GM04504 (cell line): ENCODE data around the gene EMC10.

Experiments used
- DNase-seq: peaks from one replicate; pipeline ENCODE4 v3.0.0-alpha.2; 2012; ENCODE audit warnings: low read depth

The EMC10 gene

DNA sequence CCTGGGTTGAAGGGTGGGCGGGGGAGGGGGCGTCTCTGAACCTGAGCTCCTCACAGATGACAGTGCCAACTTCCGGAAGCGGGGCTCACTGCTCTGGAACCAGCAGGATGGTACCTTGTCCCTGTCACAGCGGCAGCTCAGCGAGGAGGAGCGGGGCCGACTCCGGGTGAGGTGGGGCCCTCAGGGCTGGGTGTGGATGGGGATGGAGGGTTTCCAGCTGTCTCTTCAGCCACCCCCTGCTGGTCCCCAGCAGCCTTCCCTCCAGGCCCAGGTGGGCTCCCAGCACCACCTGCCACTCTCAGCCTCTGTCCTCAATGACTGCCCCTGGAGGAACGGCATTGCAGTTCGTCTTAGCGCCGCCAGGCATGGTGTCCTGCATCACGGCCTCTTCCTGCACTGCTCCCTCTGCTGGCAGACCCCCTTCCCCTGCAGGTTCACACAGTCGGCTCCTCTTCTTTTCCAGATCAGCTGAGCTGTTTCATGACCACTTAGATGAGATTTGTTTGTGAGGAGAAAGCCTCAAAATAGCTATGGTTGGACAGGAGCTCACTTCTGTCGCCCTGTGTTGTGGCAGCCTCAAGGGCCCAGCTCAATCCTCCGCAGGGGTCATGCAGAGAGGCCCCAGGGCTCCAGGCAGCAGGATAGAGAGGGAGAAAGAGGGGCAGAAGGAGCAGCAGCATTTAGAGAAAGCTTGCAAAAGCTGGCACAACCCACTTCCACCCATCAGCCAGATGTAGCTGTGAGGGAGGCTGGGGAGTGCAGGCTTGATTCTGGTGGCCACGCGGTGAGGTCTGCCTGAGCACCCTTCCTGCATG, 2.8 kb downstream of the EMC10 start:
- DNase-seq = no peak

DNA sequence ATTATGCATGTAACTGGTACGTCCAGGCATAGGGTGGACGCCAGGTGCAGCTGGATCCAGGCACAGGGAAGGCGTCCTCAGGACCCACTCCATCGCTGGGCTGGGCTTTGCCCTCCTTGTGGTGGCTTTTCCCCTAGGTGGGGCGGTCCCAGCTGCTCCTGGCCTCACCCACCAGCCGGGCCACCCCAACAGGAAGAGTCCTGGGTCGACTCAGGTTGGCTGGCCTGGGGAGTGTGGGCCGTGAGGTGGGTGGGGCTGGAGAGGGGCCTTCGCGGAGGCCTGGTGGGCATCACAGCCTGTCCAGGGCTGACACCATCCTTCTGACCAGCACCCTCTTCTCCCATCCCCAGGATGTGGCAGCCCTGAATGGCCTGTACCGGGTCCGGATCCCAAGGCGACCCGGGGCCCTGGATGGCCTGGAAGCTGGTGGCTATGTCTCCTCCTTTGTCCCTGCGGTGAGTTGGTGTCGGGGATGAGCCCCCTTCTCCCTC, 3.5 kb downstream of the EMC10 start:
- no peak for DNase-seq

DNA sequence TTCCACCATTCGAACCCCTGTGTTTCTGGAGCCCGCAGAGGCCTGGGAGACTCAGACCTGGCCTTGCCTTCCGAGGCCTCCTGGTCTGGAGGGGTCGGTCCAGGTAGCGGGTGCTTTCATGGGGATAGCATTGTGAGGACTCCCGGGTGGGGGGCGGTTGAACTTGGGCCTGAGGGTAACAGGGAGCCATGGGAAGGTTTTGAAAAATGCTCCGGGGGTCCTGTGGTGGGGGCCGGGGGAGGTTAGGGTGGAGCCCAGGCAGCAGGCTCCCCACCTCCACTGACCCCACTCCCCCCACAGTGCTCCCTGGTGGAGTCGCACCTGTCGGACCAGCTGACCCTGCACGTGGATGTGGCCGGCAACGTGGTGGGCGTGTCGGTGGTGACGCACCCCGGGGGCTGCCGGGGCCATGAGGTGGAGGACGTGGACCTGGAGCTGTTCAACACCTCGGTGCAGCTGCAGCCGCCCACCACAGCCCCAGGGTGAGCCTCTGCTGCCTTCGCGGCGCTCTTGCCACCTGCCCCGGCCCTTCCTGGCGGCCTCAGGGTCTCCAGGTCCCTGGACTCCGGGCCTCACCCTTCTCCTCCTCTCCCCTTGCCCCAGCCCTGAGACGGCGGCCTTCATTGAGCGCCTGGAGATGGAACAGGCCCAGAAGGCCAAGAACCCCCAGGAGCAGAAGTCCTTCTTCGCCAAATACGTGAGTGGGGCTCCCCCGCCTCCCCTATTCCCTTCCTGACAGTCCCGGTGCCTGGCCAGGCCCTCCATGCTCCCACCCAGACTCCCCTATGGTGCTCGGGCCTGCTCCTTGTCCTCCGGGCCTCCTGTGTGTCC, 4.2 kb downstream of the EMC10 start:
- no peak for DNase-seq

DNA sequence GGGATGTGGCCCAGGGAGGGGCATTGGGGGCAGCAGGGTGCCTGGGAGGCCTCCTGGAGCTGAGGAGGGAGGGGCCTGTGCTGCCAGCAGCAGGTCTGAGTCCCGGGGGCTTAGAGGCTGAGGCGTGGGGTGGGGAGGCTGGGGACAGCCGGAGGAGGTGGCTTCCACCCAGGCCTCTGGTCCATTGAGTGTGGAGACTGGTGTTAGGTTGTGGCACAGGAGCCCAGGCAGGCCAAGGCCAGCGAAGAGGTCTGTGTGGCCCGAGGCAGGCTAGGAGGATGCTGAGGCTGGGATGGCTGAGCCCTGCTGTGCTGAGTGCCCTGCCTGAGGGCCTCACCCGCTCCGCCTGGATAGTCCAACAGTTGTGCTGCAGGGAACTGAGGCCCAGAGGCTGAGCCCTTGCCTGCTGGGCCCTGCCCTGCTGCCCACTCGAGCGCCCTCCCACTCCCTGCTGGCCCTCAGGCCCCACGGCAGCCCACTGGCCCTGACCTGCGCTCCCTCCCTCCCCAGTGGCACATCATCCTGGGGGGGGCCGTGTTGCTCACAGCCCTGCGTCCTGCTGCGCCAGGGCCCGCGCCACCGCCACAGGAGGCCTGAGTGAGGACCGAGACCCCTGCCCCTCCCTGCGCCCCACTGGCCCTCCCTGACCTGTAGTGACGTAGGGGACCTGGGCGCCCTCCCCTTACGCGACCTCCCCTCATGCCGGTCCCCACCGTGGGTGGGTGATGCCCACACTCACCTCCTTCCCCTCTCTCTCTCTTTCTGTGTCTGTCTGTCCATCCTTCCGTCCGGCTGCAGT, 5.2 kb downstream of the EMC10 start:
- no peak for DNase-seq

DNA sequence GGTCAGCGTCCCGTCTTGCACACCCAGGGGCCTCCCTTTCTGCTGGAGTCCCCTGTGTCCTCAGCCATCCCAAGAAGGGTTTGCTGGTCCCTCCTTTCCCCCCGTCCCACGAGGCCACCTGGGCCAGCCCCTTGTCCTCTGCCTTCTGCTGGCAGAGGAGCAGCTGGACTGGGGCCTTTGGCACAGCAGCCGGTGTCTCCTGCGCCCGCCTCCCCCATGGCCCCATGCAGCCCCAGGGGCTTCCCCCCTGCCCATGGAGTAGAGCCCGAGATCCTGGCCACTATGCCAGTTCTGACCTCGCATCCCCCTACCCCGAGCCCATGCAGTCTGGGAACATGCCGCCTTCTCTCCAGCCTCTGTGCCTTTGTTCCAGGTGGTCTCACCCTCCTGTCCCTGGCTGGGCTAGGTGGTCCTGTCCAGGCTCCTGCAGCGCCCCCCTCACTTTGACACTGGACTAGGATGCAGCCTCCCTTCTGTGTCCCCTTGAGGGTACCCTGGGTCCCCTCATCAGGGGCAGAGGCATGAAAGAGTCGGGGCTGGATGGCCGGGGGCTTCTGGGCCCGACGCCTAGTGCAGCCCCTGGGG, 6.1 kb downstream of the EMC10 start:
- DNase-seq = no peak

DNA sequence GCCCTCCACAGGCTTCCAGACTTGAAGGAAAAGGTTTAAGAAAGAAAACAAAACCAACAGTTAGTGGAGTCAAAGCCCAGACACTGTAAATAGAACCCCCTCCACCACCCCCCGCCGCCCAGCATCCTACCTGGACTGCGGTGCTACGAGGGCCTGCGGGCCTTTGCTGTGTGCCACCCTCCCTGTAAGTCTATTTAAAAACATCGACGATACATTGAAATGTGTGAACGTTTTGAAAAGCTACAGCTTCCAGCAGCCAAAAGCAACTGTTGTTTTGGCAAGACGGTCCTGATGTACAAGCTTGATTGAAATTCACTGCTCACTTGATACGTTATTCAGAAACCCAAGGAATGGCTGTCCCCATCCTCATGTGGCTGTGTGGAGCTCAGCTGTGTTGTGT, 6.6 kb downstream of the EMC10 start:
- no peak for DNase-seq

DNA sequence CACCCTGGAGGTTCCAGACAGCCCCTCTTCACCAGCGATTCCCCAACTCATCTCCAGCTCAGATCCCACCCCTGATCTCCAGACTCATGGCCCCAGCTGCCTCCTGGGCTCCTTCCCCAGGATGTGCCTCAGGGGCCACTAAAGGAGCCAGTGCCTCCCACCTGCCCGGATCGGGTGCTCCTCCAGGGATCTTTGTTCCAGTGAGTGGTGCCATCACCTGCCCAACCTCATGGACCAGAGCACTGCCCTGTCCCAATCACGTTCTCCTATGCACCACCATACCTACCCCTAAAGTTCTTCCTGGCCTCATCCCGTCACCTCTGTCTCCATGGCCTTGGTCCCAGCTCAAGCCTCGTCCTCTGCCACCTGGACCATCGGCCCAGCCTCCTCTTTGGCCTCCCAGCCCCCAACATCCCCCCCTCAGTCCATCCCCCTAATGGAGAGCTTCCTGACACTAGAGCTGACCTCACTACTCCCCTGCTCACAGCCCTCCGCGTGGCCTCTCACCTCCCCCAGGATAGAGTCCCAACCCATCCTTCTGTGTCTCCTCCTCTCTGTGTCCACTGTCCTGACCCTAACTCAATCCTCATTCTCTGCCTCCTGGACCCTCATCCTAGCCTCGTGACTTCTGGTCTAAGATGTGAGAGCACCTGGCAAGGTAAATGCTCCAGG, 9.1 kb downstream of the EMC10 start:
- DNase-seq = no peak

DNA sequence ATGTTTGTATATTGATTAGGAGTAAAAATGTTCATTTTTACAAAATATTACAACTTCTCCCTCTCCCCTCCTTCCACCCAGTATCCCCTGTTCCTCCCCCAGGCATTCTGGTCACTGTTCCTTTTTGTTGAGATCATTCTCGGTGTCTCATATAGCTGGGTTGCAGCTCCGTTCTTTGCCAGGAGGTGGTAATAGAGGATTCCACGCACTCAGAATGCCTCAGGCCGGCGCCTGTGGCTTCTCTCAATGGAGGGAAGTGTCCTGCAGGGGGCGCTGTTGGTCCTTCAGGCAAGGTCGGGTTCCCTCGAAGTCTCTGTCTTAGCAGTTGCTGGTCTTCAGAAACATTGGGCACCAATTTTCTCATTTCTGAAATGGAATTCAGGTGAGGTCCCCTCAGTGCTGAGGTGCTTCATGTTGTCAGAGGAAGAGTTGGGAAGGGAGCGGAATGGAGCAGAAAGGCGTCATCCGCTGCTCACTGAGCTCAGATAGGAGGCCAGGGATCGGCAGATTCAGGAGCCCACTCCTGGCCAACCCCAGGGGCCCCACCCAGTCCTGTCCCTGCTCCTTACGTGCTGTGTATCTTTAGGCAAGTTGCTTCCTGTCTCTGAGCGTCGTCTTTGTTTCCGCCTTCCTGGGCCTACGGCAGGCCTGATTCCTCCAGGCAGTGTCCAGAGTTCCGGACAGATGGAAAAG, 10.7 kb downstream of the EMC10 start:
- no peak for DNase-seq

DNA sequence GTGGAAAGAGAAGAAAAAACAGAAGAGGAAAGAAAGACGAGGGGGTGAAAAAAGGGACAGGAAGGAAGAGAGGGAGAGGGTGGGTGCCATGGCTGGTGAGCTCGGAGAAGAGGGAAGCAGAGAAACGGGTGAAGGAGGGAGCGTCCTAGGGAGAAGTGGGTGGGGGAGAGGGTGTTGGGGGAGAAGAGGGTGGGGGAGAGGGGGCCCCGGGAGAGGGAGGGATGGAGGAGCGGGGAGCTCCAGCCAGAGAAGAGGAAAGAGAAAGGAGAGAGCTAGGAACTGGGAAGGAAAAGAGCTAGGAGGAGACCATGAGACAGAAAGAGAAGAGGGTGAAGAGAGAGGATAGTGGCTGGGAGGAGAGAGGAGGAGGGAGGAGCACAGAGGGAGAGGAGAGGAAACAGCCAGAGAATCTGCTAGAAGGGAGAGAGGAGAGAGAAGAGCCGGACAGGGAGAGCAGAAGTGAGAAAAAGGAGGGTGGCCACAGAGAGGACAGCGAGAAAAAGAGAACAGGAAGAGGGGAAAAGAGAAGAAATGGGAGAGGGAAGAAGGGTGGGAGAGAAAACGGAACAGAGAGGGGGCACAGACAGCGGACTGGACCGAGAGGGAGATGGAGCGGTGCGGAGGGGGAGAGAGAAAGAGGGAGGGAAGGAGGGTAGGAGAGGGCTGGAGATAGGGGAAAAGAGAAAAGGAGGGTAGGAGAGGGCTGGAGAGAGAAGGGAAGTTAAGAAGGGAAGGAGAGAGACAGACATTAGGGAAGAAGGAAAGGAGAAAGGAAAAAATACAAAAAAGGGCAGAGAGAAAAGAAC, 12.3 kb downstream of the EMC10 start:
- no peak for DNase-seq

DNA sequence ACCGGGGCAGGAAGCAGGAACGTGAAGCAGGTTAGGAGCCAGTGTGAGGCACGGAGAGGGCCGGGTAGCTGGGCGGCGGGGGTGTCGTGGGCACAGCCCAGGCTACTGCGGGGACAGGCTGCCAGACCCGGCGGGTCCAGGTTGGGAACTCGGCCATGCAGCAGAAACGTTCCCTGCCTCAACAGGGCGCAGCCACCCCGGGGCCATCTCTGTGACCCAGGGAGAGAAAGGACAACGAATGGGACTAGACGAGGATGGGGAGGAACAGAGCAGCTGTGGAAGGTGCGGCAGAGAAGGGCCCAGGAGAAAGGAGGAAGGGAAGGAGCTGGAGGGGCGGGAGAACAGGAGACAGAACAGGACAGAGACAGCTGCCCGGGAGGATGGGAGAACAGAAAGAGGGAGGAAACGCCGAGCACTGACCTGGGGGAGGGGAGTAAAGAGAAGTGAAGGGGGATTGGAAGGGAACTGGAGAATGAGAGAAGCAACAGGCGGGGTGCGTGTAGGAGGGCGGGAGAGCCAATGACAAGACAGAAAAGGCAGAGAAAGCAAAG, 13.2 kb downstream of the EMC10 start:
- DNase-seq = no peak

DNA sequence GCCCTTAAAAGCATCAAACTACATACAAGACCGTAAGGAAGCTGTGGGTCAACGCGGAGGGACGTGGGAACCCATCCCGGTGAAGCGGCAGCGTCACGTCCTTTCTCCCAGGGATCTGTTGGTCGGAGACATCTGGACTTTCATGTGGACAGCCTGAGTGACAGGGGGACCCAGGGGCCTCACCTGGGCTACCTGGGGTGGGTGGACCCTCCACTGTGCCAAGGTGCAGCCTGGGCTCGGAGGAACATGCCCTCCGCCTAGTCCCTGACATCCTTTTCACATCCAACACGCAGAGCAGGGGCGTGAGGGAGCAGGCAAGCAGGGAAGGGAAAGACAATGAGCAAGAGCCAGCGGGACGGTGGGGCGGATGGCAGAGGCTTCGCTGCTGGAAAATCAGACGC, 14.1 kb downstream of the EMC10 start:
- DNase-seq = no peak

DNA sequence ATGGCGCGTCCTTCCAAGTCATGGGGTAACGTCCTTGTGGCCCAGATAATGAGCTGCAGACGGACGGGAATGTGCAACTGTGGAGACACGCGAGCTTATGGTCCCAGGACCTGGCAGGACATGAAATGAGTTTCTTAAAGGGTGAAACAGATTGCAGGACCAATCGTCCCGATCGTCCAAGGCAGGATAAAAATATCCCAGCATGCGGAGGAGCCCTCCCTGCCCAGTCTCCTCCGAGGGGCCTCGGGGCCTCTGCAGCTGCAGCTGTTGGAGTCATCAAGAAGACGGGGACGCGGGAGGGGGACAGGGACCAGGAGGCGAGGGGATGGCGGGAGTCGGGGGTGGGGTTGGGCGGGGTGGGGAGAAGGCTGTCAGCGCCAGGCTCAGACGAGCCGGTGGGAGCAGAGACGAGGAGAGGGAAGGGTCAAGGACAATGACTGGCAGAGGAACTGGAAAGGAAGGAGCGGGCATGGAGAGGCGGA, 14.7 kb downstream of the EMC10 start:
- no peak for DNase-seq

DNA sequence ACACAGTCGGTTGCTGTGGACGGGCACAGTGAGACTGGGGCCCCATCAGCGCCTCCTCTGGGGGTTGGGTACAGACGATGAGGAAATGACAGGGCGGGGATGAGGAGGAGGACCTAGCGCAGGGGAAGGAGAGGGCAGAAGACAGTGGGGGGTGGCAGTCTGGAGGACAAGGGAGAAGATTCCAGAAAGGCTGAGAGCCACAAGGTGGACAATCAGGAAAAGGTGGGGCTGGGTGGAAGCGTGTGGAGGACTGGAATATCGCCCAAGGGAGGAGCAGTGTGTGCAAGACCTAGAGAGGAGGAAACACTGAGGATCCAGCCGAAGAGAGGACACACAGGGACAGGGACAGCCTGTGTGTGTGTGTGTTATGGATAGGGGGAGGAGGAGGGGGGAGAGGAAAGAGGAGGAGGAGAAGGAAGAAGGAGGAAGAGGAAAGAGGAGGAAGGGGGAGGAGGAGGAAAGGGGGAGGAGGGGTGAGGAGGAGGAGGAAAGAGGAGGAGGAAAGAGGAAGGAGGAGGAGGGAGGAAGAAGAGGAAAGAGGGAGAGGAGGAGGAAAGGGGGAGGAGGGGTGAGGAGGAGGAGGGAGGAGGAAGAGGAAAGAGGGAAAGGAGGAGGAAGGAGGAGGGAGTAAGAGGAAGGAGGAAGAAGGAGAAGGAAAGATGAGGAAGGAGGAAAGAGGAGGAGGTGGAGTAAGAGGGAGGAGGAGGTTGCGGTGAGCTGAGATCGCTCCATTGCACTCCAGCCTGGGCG, 16.2 kb downstream of the EMC10 start:
- no peak for DNase-seq

DNA sequence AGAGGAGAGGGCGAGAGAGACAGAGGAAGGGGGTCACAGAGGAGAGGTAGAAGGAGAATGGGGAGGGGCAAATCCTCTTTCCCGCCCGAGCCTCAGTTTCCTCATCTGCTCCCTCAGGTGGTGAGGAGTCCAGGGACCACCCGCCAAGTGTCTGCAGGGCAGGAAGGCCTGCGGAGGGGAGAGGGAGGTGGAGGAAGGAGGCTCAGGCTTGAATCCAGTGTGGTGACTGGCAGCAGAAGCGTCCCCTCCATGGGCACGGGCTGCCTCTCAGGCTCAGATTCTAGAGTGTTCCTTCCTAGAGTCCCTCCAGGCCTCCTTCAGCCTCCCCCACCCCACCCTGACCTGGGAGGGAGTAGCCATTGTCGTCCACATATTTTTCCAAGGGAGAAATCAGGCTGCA, 16.9 kb downstream of the EMC10 start:
- DNase-seq = no peak

DNA sequence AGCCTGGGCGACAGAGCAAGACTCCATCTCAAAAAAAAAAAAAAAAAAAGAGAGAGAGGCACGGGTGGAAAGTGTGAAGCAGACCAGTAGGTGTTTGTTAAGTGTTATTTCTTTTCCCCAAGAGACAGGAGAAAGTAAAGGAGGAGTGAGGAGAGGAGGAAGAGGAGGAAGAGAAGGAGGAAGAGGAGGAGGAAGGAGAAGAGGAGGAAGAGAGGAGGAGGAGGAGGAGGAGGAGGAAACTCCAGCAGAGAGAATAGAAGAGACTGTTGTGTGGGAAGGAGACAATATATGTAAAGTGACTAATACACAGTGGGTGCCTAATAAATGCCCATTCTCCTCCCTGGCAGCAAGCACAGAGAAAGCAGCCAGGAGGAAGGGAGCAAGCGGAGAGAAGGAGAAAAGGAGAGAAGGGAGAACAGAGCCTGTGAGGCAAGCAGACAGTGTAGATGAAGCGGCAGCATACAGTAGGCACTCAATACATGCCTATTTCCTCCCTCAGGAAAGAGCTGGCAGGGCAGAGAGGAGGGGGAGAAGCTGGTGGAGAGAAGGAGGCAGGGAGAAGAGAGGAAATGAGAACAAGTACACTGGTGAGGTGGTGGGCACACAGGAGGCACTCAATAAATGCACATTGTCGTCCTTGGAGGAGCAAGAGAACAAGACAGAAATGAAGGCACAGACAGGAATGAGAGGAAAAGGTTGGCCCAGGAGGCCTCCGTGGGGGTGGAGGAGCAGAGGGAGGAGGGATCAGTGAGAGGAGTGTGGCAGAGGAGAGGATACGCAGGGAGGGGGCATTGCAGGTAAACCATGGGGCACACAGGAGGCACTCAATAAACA, 18.1 kb downstream of the EMC10 start:
- no peak for DNase-seq

DNA sequence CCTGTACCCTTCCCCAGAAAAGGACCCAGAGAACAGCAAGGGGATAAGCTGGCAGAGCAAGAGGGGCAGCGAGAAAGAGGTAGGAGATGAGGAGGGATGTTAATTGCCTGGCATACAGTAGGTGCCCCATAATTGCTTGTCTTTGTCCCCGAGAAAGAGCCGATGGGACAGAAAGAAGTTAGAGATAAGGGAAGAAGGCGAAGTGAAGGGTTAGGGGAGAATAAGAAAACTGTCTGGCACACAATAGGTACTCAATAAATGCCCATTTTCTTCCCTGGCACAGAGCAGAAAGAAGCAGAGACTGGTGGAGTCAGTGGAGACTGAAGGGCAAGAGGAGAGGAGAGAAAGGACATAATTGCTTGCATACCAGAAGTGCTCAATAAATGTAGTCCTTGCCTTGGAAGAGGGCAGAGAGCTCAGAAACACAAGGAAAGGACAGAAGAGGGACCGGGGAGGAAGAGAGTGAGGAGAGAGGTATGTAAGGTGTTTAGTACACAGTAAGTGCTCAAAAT, 18.8 kb downstream of the EMC10 start:
- no peak for DNase-seq

DNA sequence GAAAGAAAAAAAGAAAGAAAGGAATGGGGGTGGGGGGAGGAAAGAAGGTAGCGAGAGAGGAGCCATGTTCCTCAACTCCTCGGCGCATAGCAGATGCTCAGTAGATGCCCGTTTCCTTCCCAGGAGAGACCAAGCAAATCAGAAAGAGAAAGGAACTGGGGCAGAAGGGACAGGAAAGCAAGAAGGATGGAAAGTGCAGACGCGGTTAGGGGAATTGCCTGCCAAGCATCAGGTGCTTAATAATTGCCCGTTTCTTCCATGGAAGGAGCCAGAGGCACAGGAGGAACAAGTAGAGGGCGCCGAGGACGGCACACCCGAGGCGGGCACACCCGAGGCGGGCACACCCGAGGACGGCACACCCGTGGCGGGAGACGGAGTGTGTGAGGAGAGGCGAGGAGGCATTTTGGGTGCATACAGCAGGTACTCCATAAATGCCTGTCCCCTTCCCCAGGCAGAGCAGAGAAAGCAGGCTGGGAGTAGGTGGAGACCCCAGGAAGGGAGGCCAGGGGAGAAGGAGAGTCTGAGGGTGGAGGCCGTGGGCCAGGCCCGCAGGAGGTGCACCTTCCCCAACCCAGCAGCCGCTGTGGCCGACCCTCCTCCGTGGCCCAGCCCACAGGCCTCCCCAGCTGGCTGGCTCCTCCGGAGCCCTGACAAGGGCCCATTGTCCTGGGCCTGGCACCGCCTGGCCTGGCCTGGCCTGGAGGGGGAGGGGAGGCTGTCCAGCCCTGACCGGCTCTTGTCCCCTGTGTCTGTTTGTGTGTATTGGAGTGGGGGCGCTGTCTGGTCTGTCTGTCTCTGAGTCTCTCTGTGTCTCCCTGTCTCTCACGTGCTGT, 20.1 kb downstream of the EMC10 start:
- DNase-seq = no peak
